Measurements from ENCODE around the gene RFNG. TPM values are rescaled to one million over a fixed set of nuclear protein-coding genes. Genes with fewer than 3 reads are reported as not detected.

RFNG gene
- total and polyA plus RNA-seq, 2 of the 13 experiments (the other 11 are each of a cell fraction or from before 2014, with no cell fraction given), result 61.4 to 64.0 TPM

DNA sequence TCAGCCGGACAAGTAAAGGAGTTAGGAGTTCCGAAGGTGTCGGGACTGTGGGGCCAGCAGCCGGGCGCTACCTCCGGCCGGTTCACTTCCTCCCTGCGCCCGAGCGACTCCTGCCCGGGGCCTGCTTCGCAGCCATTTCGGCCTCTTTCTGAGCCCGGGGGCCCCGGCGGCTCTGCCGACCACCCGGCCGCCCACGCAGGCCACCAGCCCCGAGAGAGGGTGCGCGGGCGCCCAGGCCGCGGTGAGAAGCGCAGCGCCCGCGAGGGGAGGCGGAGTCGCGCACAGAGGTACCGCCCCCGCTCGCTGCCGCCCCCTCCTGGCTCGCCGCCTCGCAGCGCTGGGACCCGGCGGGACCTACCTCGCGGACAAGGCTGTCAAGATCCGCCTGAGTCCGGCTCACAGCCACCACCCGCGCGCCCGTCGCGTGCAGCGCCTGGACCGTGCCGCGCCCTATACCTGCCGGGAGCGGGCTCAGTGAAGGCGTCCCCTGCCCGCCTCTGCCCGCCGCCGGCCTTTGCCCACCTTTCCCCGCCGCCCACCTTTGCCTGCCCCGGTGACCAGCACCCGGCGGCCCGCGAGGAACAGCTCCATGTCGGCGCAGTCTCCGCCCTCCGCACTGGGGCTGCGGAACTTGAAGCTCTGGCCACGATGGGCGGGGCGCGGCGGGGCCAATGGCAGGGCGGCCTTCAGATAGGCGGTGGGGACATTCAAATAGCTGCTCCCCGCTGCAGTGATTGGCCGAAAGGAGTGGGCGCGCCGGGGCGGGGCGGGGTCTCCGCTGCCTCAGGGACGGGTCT is 14.3 kb downstream of the RFNG start, which contains the start of gene DCXR (continued):
- TF ChIP-seq HNF1B (CRISPR knock-in tag; IDR thresholded peaks at IDR 0.05) (no peak; the same call in none of the 2 replicates), AGO1 (IDR thresholded peaks at IDR 0.05; ENCODE audit: low read depth, low read length, poor library complexity, severe bottlenecking) (peak; percentile 79), ZNF660 (CRISPR knock-in tag; IDR thresholded peaks at IDR 0.05; ENCODE audit: borderline replicate concordance, low read depth) (0 out of 2 replicates have a peak, but pooled peaks have one; percentile 19), SRSF1 (optimal IDR thresholded peaks at IDR 0.05; ENCODE audit: low read depth, low read length) (peak; percentile 89), SRF (IDR thresholded peaks at IDR 0.05; ENCODE audit: low read depth, low read length) (peak; percentile 15; the same call in 1 of the 2 replicates), REXO4 (CRISPR knock-in tag; IDR thresholded peaks at IDR 0.05; ENCODE audit: borderline replicate concordance) (no peak; the same call in 1 of the 2 replicates), RXRA (CRISPR knock-in tag; IDR thresholded peaks at IDR 0.05) (peak; percentile 75), ZNF563 (CRISPR knock-in tag; IDR thresholded peaks at IDR 0.05) (peak; percentile 98), BCL6 (CRISPR knock-in tag; IDR thresholded peaks at IDR 0.05) (peak; percentile 44; the same call in 1 of the 2 replicates), ZNF230 (CRISPR knock-in tag; IDR thresholded peaks at IDR 0.05) (peak; percentile 79; the same call in 1 of the 2 replicates), ZNF333 (CRISPR knock-in tag; IDR thresholded peaks at IDR 0.05; ENCODE audit: borderline replicate concordance) (peak; percentile 78), TBP (CRISPR knock-in tag; IDR thresholded peaks at IDR 0.05) (0 out of 2 replicates have a peak, but pooled peaks have one; percentile 62), NAIF1 (CRISPR knock-in tag; IDR thresholded peaks at IDR 0.05; ENCODE audit: borderline replicate concordance) (no peak), ZNF124 (CRISPR knock-in tag; IDR thresholded peaks at IDR 0.05) (peak; percentile 77; the same call in 1 of the 2 replicates), CC2D1A (CRISPR knock-in tag; IDR thresholded peaks at IDR 0.05) (no peak), HDAC2 (CRISPR knock-in tag; IDR thresholded peaks at IDR 0.05) (peak; percentile 74), ZNF260 (CRISPR knock-in tag; IDR thresholded peaks at IDR 0.05; ENCODE audit: borderline replicate concordance, low read depth) (no peak), ZNF605 (CRISPR knock-in tag; IDR thresholded peaks at IDR 0.05) (no peak), ZNF780A (CRISPR knock-in tag; IDR thresholded peaks at IDR 0.05) (0 out of 2 replicates have a peak, but pooled peaks have one; percentile 24), ZNF746 (CRISPR knock-in tag; IDR thresholded peaks at IDR 0.05) (peak; percentile 47; the same call in 1 of the 2 replicates), DR1 (CRISPR knock-in tag; IDR thresholded peaks at IDR 0.05) (peak; percentile 100), TSC22D2 (CRISPR knock-in tag; IDR thresholded peaks at IDR 0.05; ENCODE audit: borderline replicate concordance) (peak; percentile 26; the same call in 1 of the 2 replicates), FOXO4 (CRISPR knock-in tag; conservative IDR thresholded peaks at IDR 0.05) (no peak)
- TF ChIP-seq, protein P1, sequence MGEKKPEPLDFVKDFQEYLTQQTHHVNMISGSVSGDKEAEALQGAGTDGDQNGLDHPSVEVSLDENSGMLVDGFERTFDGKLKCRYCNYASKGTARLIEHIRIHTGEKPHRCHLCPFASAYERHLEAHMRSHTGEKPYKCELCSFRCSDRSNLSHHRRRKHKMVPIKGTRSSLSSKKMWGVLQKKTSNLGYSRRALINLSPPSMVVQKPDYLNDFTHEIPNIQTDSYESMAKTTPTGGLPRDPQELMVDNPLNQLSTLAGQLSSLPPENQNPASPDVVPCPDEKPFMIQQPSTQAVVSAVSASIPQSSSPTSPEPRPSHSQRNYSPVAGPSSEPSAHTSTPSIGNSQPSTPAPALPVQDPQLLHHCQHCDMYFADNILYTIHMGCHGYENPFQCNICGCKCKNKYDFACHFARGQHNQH (CRISPR knock-in tag; IDR thresholded peaks at IDR 0.05), result peak; percentile 88
